Keratinocyte (primary cell): ENCODE measurements around the gene BDKRB1. TPM values are rescaled to one million over a fixed set of nuclear protein-coding genes. Genes with fewer than 3 reads are reported as not detected.

Experiments
- DNase-seq: peaks from one replicate; pipeline ENCODE4 v3.0.0-alpha.2; 2011; ENCODE audit warnings: low read depth, missing footprints, low spot score
- FAIRE-seq: peaks from 2 replicates; lab custom pipeline; 2011; peaks lifted over from hg19 to GRCh38; lab: Jason Lieb, UNC
- H2AFZ ChIP-seq: 2 replicates; pipeline ENCODE4 v1.6.0; 2012; ENCODE audit warnings: low read length, control low read depth, inconsistent platforms; ENCODE audit not compliant: control insufficient read depth
- H3K27ac ChIP-seq: 2 replicates; pipeline ENCODE4 v1.5.1; 2011; ENCODE audit warnings: low read length; ENCODE audit not compliant: control insufficient read depth, insufficient read depth
- H3K27me3 ChIP-seq: 3 replicates; pipeline ENCODE4 v1.6.0; 2011; ENCODE audit warnings: low read length; ENCODE audit not compliant: control insufficient read depth, insufficient read depth; ENCODE audit errors: extremely low read depth
- H3K36me3 ChIP-seq, 2 experiments: 2 replicates in 1 of 2; 3 replicates in 1 of 2; pipeline ENCODE4 v1.5.1; 2011; ENCODE audit warnings: low read length in 2 of 2, mild to moderate bottlenecking in 1 of 2; ENCODE audit not compliant: control insufficient read depth in 2 of 2, insufficient read depth in 2 of 2; ENCODE audit errors: extremely low read depth in 1 of 2
- H3K4me1 ChIP-seq: 3 replicates; pipeline ENCODE4 v1.5.1; 2011; ENCODE audit warnings: low read length; ENCODE audit not compliant: control insufficient read depth, insufficient read depth; ENCODE audit errors: extremely low read depth
- H3K4me2 ChIP-seq: 3 replicates; pipeline ENCODE4 v1.6.0; 2011; ENCODE audit warnings: low read depth, low read length; ENCODE audit not compliant: control insufficient read depth, insufficient read depth; ENCODE audit errors: extremely low read depth
- H3K4me3 ChIP-seq, 3 experiments: fragments of 200-600 bp in 1 of 3; sonication (generic) in 1 of 3; 2 replicates in 2 of 3; 3 replicates in 1 of 3; pipeline ENCODE4 v1.5.1; 2011 to 2016; ENCODE audit warnings: low read length in 3 of 3, mild to moderate bottlenecking in 3 of 3, control low read depth in 2 of 3, inconsistent platforms in 1 of 3, low read depth in 1 of 3, mixed read lengths in 1 of 3, mixed run types in 1 of 3, moderate library complexity in 1 of 3; ENCODE audit not compliant: control insufficient read depth in 2 of 3, insufficient read depth in 2 of 3; ENCODE audit errors: extremely low read depth in 1 of 3
- H3K79me2 ChIP-seq: 2 replicates; pipeline ENCODE4 v1.6.0; 2012; ENCODE audit warnings: low read length; ENCODE audit not compliant: control insufficient read depth, insufficient read depth
- H3K9ac ChIP-seq: 3 replicates; pipeline ENCODE4 v1.6.0; 2011; ENCODE audit warnings: low read length; ENCODE audit not compliant: control insufficient read depth, insufficient read depth; ENCODE audit errors: extremely low read depth
- H3K9me1 ChIP-seq: 3 replicates; pipeline ENCODE4 v1.6.0; 2011; ENCODE audit warnings: low read length; ENCODE audit not compliant: control insufficient read depth, insufficient read depth; ENCODE audit errors: extremely low read depth
- H3K9me3 ChIP-seq: 2 replicates; pipeline ENCODE4 v1.5.1; 2012; ENCODE audit warnings: low read depth, low read length; ENCODE audit not compliant: control insufficient read depth
- H4K20me1 ChIP-seq: 3 replicates; pipeline ENCODE4 v1.6.0; 2011; ENCODE audit warnings: low read length; ENCODE audit not compliant: control insufficient read depth, insufficient read depth; ENCODE audit errors: extremely low read depth
- EZH2 ChIP-seq: IDR thresholded peaks from one replicate; pipeline ENCODE4 v1.6.1; 2012; ENCODE audit warnings: inconsistent platforms, mild to moderate bottlenecking, low read length, moderate library complexity
- dilution Hi-C: fragments of 300-500 bp; cut with MboI; formaldehyde crosslinking; loops from one replicate; pipeline ENCODE4 v1.7.0; 2020; ENCODE audit warnings: low sequenced_read_pairs; ENCODE audit not compliant: extremely low pct_ligation_motif_present
- polyA plus RNA-seq, 5 experiments: library from polyadenylated mRNA; depleted of rRNA in 3 of 5; stranded (reverse) in 3 of 5; stranded (forward) in 1 of 5; unstranded in 1 of 5; fragments of >200 nt; gene quantifications; 1 replicate in 1 of 5; 2 replicates in 3 of 5; 3 replicates in 1 of 5; pipeline versions ENCODE4 v1.2.1 to v1.2.3, GENCODE V29; 2011 to 2012; ENCODE audit warnings: missing spikeins in 2 of 5, low read depth in 1 of 5, low replicate concordance in 1 of 5
- TF ChIP-seq, protein P1 (sequence below), 3 experiments: IDR thresholded peaks in 1 of 3; conservative IDR thresholded peaks in 1 of 3; optimal IDR thresholded peaks in 1 of 3; 2 replicates in 2 of 3; 3 replicates in 1 of 3; pipeline versions ENCODE3 to v1.5.1; 2011; ENCODE audit warnings: low read length in 3 of 3, mild to moderate bottlenecking in 3 of 3, moderate library complexity in 2 of 3, control low read depth in 1 of 3, inconsistent platforms in 1 of 3; ENCODE audit not compliant: insufficient read depth in 2 of 3; ENCODE audit errors: extremely low read depth in 1 of 3

Gene BDKRB1
- polyA plus RNA-seq, 1 donor (not counting 4 experiments of a cell fraction or from before 2014, with no cell fraction given), result 3.4 TPM

DNA sequence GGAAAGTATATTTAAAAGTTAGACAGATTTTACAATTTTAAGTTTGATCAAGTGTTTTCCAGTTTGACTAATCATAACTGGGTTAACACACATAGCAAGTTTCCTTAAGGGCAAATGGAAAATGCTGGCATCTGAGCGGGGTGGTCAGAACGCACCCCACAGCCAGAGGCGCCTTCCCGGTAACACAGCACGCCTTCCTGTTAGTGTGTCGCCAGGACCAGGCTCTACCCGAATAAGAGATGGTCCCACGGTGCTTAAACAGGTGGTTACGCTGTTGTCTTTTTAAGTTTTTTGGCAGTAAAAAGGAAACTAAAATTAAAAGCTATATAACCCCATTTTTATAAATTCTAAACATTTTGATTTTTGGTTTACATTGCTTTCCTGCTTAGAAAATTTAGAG, 28.0 kb downstream of the BDKRB1 start:
- H3K4me3 ChIP-seq, result no peak overlapping the region
- no peak overlapping the region for H3K9ac ChIP-seq
- no peaks in the 10 kb centered on the region for H3K9me3 ChIP-seq
- FAIRE-seq (no peak), DNase-seq (no peak)
- peaks cover 3 to 15% of the 10 kb centered on the region in 2 experiments for H3K36me3 ChIP-seq
- no peak overlapping the region for H3K4me2 ChIP-seq
- H3K9me1 ChIP-seq, result no peaks in the 10 kb centered on the region
- dilution Hi-C loops, result no loop called here
- no peak overlapping the region for H2AFZ ChIP-seq
- H4K20me1 ChIP-seq, result no peaks in the 10 kb centered on the region
- no peaks in the 10 kb centered on the region for H3K79me2 ChIP-seq
- TF ChIP-seq, protein P1, sequence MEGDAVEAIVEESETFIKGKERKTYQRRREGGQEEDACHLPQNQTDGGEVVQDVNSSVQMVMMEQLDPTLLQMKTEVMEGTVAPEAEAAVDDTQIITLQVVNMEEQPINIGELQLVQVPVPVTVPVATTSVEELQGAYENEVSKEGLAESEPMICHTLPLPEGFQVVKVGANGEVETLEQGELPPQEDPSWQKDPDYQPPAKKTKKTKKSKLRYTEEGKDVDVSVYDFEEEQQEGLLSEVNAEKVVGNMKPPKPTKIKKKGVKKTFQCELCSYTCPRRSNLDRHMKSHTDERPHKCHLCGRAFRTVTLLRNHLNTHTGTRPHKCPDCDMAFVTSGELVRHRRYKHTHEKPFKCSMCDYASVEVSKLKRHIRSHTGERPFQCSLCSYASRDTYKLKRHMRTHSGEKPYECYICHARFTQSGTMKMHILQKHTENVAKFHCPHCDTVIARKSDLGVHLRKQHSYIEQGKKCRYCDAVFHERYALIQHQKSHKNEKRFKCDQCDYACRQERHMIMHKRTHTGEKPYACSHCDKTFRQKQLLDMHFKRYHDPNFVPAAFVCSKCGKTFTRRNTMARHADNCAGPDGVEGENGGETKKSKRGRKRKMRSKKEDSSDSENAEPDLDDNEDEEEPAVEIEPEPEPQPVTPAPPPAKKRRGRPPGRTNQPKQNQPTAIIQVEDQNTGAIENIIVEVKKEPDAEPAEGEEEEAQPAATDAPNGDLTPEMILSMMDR (optimal IDR thresholded peaks at IDR 0.05 in 1 of 3, IDR thresholded peaks at IDR 0.05 in 1 of 3, conservative IDR thresholded peaks at IDR 0.05 in 1 of 3; ENCODE audit: extremely low read depth in 1 of 3, insufficient read depth in 2 of 3, low read length in 3 of 3), result no peak
- no peak for TF ChIP-seq EZH2
- H3K27me3 ChIP-seq, result no peaks in the 10 kb centered on the region
- H3K4me1 ChIP-seq, result peaks cover 6% of the 10 kb centered on the region
- no peak overlapping the region for H3K27ac ChIP-seq

DNA sequence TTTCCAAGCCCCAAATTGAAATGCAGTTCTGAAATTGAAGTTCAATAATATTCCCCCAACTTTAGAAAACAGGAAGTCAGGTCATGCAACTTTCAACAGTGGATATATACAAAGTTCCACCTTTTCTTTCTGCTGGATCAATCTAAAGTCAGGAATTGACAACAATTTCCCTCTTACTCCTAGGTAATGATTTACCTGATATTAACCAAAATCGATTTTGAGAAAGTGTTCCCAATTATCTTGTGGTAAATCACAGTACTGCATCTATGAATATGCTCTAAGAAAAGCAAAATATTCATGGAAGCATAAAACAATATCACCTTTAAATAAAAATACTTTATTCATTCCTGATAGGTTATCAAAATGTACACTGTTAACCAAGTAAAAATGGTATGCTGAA, 28.4 kb downstream of the BDKRB1 start:
- no peak for TF ChIP-seq EZH2
- TF ChIP-seq, protein P1 (optimal IDR thresholded peaks at IDR 0.05 in 1 of 3, IDR thresholded peaks at IDR 0.05 in 1 of 3, conservative IDR thresholded peaks at IDR 0.05 in 1 of 3; ENCODE audit: extremely low read depth in 1 of 3, insufficient read depth in 2 of 3, low read length in 3 of 3), result no peak
- Histone ChIP-seq H3K27me3 (no peaks in the 10 kb centered on the region), H3K9me3 (no peaks in the 10 kb centered on the region), H3K4me2 (no peak overlapping the region), H3K36me3 (peaks cover 5 to 15% of the 10 kb centered on the region in 2 experiments), H3K79me2 (no peaks in the 10 kb centered on the region), H3K9ac (no peak overlapping the region), H3K9me1 (no peaks in the 10 kb centered on the region), H4K20me1 (no peaks in the 10 kb centered on the region), H3K27ac (no peak overlapping the region), H3K4me3 (no peak overlapping the region), H2AFZ (no peak overlapping the region), H3K4me1 (peaks cover 6% of the 10 kb centered on the region)
- FAIRE-seq (no peak), DNase-seq (no peak)
- dilution Hi-C loops, result no loop called here
